GM18861 (cell line): Measurements from ENCODE around the gene PHIP.
A peak's percentile ranks its signal among the peaks of the same experiment; 100 is the strongest.
"Not testable (repeated sequence)": the region's sequence is repeated elsewhere in the genome, so short reads cannot be mapped to it uniquely, and the experiment has no call there.

Experiments
- ATAC-seq: cut with Tn5 transposase; IDR thresholded peaks from one replicate; pipeline ENCODE4 v1.9.1; 2021; ENCODE audit not compliant: unreplicated experiment

PHIP gene

GRCh38 chr6:78942446-78942845, 135.6 kb downstream of the PHIP start:
- ATAC-seq, result no peak

- no peak for ATAC-seq
These were observed 141.5 kb downstream of the PHIP start for GRCh38 chr6:78936515-78936914.

DNA sequence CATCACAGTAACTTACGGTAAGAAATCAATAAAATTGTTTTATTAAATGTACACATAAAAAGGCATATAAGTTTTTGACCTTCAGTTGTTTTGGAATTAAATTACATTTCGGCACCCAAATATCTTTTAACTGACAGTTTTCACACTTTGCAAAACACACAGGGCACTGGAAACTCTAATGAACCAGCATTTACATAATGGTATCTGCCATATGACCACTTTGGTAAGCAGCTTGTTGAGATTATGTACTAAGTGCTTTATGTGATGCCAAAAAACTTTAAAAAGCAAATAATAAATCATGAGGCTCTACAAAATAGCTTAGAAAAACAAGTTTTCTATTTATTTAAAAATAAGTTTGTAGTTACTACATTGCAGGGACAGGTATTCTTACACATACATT, 142.5 kb downstream of the PHIP start:
- no peak for ATAC-seq

DNA sequence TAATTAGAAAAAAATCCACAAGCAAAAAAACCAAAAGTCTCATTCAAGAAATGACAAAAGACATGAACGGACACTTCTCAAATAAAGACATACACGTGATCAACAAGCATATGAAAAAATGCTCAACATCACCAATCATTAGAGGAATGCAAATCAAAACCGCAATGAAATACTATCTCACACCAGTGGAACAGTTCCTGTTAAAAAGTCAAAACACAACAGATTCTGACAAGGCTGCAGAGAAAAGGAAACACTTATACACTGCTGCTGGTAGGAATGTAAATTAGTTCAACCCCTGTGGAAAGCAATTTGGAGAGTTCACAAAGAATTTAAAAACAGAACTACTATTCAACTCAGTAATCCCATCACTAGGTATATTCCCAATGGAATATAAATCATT, 152.7 kb downstream of the PHIP start:
- ATAC-seq, result peak; percentile 72

DNA sequence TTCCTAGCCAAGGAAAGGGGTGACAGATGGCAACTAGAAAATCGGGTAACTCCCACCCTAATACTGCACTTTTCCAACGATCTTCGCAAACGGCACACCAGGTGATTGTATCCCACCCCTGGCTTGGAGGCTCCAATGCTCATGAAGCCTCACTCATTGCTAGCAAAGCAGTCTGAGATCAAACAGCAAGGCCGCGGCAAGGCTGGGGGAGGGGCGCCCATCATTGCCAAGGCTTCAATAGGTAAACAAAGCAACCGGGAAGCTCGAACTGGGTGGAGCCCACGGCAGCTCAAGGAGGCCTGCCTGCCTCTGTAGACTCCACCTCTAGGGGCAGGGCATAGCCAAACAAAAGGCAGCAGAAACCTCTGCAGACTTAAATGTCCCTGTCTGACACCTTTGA, 156.9 kb downstream of the PHIP start:
- ATAC-seq, result not testable (repeated sequence)

DNA sequence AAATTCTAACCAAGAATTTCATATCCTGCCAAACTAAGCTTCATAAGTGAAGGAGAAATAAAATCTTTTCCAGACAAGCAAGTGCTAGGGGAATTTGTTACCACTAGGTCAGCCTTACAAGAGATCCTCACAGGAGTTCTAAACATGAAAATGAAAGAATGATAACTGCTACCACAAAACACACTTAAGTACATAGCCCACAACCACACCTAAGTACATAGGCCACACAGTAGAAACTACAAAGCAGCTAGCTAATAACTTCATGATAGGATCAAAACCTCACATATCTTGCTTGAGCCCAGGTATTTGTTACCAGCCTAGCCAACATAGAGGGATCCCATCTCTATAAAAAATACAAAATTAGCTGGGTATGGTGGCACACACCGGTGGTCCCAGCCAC, 160.3 kb downstream of the PHIP start:
- no peak for ATAC-seq

- no peak for ATAC-seq
These were observed 161.6 kb downstream of the PHIP start for GRCh38 chr6:78916411-78916810.

- no peak for ATAC-seq
These were observed 166.7 kb downstream of the PHIP start for GRCh38 chr6:78911218-78911940.

- ATAC-seq, result no peak
These were observed 167.4 kb downstream of the PHIP start for GRCh38 chr6:78910591-78911171.

GRCh38 chr6:78910010-78910409, 168.0 kb downstream of the PHIP start:
- no peak for ATAC-seq

DNA sequence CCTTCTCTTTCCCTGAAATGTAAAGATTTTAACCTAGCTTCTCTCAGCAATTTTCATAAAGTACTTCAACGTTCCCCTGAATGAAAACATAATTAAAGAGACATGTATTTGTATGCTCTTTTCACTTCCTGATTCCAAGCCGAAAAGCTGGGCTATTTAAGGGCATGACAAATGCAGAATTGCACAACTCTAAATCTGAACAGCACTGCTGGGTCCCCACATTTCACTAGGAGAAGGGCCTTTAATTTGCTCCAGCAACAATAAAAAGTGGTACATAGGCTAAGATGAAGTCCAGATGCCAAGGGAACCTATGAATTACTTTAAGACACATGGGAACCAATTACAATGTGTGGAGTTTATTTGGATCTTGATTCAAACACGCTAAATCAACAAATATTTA, 168.7 kb downstream of the PHIP start:
- no peak for ATAC-seq

- no peak for ATAC-seq
These were observed 169.4 kb downstream of the PHIP start for GRCh38 chr6:78908621-78909020.

DNA sequence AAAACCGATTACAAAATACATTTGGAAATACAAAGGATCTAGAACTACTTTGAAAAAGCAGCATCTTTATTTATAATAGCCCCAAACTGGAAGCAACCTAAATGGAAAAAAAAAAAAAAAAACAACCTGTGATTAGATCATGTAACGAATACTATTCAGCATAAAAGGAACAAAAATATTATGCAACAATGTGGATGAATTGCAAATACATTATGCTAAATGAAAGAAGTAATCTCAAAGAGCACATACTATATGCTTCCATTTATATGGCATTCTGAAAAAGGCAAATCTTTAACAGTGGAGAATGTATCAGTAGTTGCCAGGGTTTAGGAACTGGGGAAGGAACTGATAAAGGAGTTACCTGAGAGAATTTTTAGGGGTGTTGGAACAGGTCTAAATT, 181.8 kb downstream of the PHIP start:
- no peak for ATAC-seq

- not testable (repeated sequence) for ATAC-seq
These were observed 188.2 kb downstream of the PHIP start for GRCh38 chr6:78889901-78890300.
